ACC112 (cell line): Measurements from ENCODE around the gene CLSTN2.

ENCODE experiments used
- H2AFZ ChIP-seq: fragments of 200-600 bp; sonication (generic); one replicate; pipeline ENCODE4 v1.6.0; 2017; ENCODE audit warnings: antibody characterized with exemption, low read length; ENCODE audit not compliant: unreplicated experiment
- H3K27ac ChIP-seq: fragments of 200-600 bp; sonication (generic); 2 replicates; pipeline ENCODE4 v1.5.1; 2014; ENCODE audit warnings: low read depth, mild to moderate bottlenecking, antibody characterized with exemption, low read length, moderate library complexity
- H3K27me3 ChIP-seq: fragments of 200-600 bp; sonication (generic); 2 replicates; pipeline ENCODE4 v1.6.1; 2014; ENCODE audit warnings: mild to moderate bottlenecking, antibody characterized with exemption, low read length, moderate library complexity, mixed read lengths; ENCODE audit not compliant: insufficient read depth
- H3K36me3 ChIP-seq: fragments of 200-600 bp; sonication (generic); 2 replicates; pipeline ENCODE4 v1.6.1; 2016; ENCODE audit warnings: mild to moderate bottlenecking, antibody characterized with exemption, low read length, moderate library complexity, mixed read lengths; ENCODE audit not compliant: insufficient read depth
- H3K4me1 ChIP-seq: fragments of 200-600 bp; sonication (generic); one replicate; pipeline ENCODE4 v1.6.1; 2016; ENCODE audit warnings: low read length, mixed read lengths; ENCODE audit not compliant: insufficient read depth, unreplicated experiment, control insufficient read depth
- H3K4me3 ChIP-seq: fragments of 200-600 bp; sonication (generic); 2 replicates; pipeline ENCODE4 v1.5.1; 2014; ENCODE audit warnings: mild to moderate bottlenecking, low read depth, low read length
- H3K79me2 ChIP-seq: fragments of 200-600 bp; sonication (generic); one replicate; pipeline ENCODE4 v1.6.0; 2016; ENCODE audit warnings: low read length; ENCODE audit not compliant: control insufficient read depth, unreplicated experiment, insufficient read depth

Gene CLSTN2

GRCh38 chr3:140020541-140020940, 85.6 kb downstream of the CLSTN2 start:
- Histone ChIP-seq H3K4me1 (no peaks in the 10 kb centered on the region), H3K27me3 (no peaks in the 10 kb centered on the region), H2AFZ (no peak overlapping the region), H3K79me2 (no peaks in the 10 kb centered on the region), H3K36me3 (no peaks in the 10 kb centered on the region), H3K27ac (no peak overlapping the region), H3K4me3 (no peak overlapping the region)

- no peak overlapping the region for H3K4me3 ChIP-seq
- H3K27me3 ChIP-seq = no peaks in the 10 kb centered on the region
- H2AFZ ChIP-seq = no peak overlapping the region
- H3K27ac ChIP-seq = no peak overlapping the region
- no peaks in the 10 kb centered on the region for H3K36me3 ChIP-seq
- H3K79me2 ChIP-seq = no peaks in the 10 kb centered on the region
- H3K4me1 ChIP-seq = no peaks in the 10 kb centered on the region
Measured at GRCh38 chr3:140021269-140021668, 86.3 kb downstream of the CLSTN2 start.

DNA sequence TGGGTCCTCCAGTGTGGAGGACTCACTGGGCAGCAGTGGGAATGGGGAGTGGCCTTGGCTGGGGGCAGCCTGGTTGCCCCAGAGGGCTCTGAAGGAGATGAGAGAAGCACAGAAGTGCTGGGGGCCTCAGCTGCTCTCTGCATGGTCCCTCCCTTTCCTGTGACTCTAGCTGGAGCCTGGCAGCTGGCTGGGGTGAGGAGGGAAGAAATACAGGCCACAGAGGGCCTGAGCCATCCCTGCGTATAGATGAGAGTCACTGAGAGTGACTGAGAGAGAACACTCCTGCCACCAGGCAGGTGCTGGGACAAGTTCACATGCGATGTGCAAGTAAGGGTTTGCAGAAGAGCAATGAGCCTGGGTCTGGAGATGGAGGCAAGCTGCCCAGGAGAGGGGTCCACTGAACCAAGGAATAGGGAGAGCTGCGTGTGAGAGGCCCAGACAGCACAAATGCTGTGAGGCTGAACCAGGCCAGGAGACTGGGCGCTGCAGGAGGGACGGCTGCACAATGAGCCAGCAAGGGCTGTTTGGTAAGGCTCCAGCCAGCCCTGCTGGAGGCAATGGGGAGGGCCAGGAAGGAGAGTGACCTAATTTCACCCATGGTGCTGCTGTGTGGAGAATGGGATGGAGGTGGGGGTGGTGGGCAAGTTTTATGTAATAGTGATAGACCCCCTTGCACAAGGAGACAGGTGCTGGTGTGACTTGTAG, 87.2 kb downstream of the CLSTN2 start:
- Histone ChIP-seq H2AFZ (no peak overlapping the region), H3K4me1 (no peaks in the 10 kb centered on the region), H3K36me3 (no peaks in the 10 kb centered on the region), H3K27me3 (no peaks in the 10 kb centered on the region), H3K79me2 (no peaks in the 10 kb centered on the region), H3K4me3 (no peak overlapping the region), H3K27ac (no peak overlapping the region)

DNA sequence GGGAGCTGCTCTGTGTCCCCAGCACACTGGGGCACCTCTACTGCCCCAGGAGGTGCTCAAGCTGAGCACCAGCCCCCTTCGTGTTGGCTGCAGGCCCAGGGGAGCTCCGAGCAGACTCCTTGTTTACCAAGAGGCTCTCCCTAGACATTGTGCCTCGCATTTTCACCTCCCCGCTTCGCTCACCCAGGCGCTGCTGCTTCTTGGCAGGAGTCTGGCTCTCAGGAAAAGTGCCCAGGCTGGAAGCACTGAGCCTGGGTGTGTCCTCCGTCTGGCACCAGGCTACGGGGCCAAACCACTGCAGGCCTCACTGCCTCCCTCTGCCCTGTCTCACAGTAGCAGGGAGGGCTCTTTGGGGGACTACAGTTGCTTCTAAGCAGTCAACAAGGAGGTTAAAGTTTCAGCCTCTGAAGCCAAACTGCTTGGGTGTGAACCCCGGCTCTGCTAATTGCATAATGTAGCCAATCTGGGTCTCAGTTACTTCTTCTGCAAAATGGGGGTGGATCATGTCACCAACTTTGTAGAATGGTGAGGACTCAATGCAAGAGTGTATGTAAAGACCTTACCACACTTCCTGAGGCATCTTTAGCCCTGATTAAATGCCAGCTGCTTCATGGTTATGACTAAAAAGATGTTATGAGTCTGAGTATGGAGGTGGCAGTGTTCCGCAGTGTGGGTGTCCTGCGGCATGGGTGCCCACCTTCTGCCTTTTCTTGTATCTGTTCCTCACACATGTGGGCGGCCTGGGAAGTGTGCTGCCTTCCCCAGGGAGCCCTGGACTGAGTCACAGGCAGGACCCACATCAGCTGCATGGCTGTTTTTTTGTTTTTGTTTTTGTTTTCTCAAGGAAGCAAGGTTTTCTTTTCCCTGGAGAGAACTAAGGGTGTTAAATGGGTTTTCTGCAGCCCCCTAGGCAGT, 88.9 kb downstream of the CLSTN2 start:
- no peaks in the 10 kb centered on the region for H3K79me2 ChIP-seq
- no peak overlapping the region for H3K4me3 ChIP-seq
- H3K4me1 ChIP-seq = no peaks in the 10 kb centered on the region
- no peaks in the 10 kb centered on the region for H3K36me3 ChIP-seq
- H2AFZ ChIP-seq = no peak overlapping the region
- H3K27ac ChIP-seq = no peak overlapping the region
- no peaks in the 10 kb centered on the region for H3K27me3 ChIP-seq

- Histone ChIP-seq H3K36me3 (no peaks in the 10 kb centered on the region), H3K79me2 (no peaks in the 10 kb centered on the region), H3K27ac (no peak overlapping the region), H2AFZ (no peak overlapping the region), H3K4me3 (no peak overlapping the region), H3K27me3 (no peaks in the 10 kb centered on the region), H3K4me1 (no peaks in the 10 kb centered on the region)
Measured at GRCh38 chr3:140031170-140031569, 96.2 kb downstream of the CLSTN2 start.

DNA sequence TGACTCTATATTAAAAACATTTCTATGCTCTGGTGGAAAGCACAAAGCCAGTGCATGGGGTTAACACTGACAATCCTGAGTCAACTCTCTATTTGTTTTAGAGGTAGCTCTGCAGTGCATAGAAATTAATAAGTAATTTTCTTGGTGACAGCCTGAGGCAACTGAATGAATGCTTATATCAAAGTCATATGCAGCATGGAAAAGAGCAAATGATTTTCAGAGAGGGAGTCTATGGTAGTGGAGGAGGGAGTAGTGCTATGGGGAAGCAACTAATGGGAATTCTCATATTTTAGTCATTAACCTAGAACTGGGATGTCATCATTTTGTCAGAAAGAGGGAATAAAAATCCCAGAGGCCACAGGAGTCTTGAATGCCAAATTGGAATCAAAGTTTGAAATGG, 99.1 kb downstream of the CLSTN2 start:
- no peaks in the 10 kb centered on the region for H3K79me2 ChIP-seq
- no peaks in the 10 kb centered on the region for H3K36me3 ChIP-seq
- no peaks in the 10 kb centered on the region for H3K27me3 ChIP-seq
- no peaks in the 10 kb centered on the region for H3K4me1 ChIP-seq
- H3K4me3 ChIP-seq = no peak overlapping the region
- no peak overlapping the region for H2AFZ ChIP-seq
- H3K27ac ChIP-seq = no peak overlapping the region

DNA sequence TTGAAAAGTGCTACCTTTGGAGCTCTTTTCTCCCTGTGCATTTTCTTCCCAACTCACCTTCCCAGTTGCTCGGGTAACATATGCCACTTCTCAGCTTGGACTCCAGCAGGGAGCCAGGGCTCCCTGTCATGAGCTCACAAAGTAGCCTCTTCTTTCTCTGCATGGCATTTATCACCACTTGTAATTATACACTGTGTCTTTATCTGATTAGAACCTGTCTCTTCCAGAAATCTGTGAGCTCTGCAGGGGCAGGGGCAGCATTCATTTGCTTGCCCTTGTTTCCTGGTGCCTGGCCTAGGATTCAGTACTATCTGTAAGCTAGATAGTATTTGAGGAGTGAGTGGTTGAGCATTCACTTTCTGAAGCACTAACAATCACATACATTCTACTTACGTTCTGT, 100.9 kb downstream of the CLSTN2 start:
- H2AFZ ChIP-seq = no peak overlapping the region
- no peaks in the 10 kb centered on the region for H3K79me2 ChIP-seq
- H3K4me3 ChIP-seq = no peak overlapping the region
- H3K27ac ChIP-seq = no peak overlapping the region
- H3K27me3 ChIP-seq = no peaks in the 10 kb centered on the region
- H3K4me1 ChIP-seq = no peaks in the 10 kb centered on the region
- no peaks in the 10 kb centered on the region for H3K36me3 ChIP-seq

DNA sequence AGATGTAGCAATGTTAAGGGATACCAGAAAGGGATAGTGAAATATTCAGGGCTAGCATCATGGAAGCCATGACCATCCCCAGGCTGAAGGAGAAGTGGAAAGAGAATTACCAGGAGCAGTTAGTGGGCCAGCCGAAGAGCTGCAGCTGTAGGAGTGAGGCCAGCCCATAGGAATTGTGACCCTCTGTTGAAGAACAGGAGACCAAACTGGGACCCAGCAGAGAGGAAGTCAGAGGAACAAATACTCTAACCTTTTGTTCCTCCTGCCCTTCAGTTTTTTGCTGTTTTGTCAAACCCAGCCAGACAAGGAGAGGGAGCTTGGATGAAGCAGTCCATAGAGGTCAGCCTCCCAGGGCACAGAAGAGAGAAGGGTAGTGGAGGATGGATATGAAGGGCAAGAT, 115.4 kb downstream of the CLSTN2 start:
- Histone ChIP-seq H3K27me3 (no peaks in the 10 kb centered on the region), H3K36me3 (no peaks in the 10 kb centered on the region), H3K4me3 (no peak overlapping the region), H3K79me2 (no peaks in the 10 kb centered on the region), H3K4me1 (no peaks in the 10 kb centered on the region), H3K27ac (no peak overlapping the region), H2AFZ (no peak overlapping the region)

GRCh38 chr3:140051019-140051957, 116.3 kb downstream of the CLSTN2 start:
- H3K4me1 ChIP-seq = no peaks in the 10 kb centered on the region
- no peaks in the 10 kb centered on the region for H3K79me2 ChIP-seq
- no peak overlapping the region for H2AFZ ChIP-seq

More at GRCh38 chr3:140051019-140051957, 116.3 kb downstream of the CLSTN2 start:
- Histone ChIP-seq H3K4me3 (no peak overlapping the region), H3K27me3 (no peaks in the 10 kb centered on the region), H3K36me3 (no peaks in the 10 kb centered on the region), H3K27ac (no peak overlapping the region)
